ENCODE measurements around the gene SART3.
"Not testable (repeated sequence)": the region's sequence is repeated elsewhere in the genome, so short reads cannot be mapped to it uniquely, and the experiment has no call there.

The SART3 gene

DNA sequence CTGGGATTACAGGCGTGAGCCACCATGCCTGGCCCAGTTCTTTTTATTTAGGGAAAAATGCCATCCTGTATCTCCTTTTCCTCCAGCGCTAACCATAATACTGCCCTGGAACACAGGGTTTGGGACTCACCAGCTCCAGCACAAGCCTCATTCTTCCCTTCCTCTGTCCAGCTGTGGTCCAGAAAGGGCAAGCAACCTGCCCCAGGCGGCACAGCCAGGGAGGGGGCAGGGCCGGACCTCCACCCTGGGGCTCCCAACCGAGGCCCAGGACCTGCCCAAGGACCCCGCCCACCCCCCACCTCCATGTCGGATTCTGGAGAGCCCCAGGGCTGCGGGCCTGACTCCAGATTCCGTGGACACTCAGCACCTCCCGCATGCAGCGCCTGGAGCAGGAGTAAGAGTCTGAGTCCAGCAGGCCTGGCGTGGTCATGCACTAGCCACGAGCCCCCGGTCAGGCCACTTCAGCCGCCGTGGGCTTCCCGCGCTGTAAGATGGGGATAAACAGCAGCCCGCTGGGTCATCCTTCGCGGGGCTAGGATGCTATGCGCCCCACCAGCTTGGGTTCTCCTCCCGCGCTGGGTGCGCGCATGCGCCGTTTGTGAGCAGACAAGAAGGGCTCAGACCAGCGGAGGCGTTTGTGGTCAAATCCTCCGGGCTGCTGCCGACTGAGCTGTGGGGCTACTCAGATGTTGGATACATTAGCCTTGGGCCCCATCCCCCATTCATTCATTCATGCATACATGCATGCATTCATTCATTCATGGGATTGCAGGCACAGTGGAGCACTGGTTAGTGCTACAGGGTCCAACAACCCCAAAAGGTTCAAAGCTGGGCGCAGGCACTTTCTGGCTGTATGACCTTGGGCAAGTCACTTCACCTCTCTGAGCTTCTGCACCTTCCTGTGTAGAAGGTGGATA, 20.6 kb upstream of the SART3 start:
- DNase-seq: no peak

DNA sequence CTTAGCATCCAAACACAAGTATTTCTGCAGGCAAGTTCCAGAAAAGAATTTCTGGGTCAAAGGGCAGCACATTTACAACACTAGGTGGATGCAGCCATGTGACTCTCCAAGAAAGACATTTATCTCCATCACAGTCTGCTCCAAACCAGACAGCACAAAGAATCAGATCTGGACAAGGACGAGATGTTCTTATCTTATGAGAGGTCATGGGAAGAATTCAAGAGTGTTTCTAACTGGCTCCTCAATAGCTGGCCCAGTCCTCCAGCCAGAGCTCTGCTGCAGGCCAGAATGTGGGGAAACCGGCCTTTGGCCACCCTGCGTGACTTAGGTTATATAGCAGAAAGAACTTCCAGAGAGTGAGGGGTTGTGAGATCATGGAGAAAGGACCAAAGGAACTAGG, 19.6 kb upstream of the SART3 start:
- no peak for DNase-seq

DNA sequence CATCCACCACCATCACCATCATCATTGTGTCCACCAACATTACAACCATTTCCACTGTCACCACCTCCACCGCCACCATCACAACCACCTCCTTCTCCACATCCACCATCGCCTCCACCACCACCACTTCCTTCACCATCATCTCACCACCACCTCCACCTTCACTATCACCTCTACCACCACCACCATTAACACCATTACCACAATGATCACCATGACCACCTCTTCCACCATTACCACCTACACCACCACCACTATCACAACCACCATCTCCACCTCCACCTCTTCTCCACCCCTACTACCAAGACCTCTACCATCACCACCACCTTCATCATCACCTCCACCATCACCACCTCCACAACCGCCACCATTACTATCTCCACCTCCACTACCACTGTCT, 17.8 kb upstream of the SART3 start:
- DNase-seq: no peak

DNA sequence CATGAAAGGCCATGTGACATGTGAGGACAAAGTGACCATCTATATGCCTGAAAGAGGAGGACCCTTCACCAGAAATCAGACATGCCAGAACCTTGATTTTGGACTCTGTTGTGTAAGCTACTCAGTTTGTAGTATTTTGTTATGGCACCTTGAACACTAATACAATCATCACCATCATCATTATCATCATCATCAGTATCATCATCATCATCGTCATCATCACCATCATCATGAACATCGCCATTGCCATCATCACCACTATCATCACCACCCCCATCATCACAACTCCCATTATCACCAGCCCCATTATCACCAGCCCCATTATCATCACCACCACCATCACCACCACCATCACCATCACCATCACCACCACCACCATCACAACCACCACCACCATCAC, 17.3 kb upstream of the SART3 start:
- no peak for DNase-seq

DNA sequence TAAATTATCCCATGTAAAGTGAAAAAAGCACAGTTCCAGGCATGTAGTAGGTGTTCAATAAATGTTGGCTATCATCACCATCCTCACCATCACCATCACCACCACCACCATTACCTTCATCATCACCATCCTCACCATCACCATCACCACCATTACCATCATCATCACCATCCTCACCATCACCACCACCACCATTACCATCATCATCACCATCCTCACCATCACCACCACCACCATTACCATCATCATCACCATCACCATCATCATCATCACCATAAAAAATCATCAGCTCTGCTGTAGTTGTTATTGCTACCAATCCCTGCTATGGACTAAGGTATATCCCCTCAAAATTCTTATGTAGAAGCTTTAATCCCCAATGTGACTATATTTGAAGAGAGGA, 16.5 kb upstream of the SART3 start:
- DNase-seq: no peak

DNA sequence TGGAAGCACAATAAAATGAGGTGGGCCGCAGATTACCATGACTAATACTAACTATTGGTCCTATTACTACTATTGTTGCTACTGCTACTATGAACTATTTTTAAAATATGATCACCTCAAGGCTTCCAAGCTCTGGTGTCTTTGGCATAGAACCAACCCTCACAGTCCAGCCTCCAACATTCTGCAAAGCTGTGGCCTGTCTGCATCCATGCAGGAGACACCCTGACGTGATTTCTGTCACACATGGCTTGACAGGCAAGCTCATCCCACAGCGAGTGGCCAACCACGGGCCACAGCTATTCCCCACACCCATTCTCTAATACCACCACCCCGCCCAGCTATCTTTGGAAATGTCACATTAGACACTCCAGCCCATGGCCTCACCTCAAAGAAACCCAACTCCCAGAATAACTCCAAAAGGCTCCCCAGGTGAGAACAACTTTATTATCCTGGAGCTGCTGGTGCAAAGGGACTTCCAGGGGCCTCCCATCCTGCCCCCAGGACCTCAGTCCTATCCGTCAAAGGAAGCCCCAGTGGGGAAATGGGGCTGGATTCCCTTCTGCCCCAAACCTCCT, 15.8 kb upstream of the SART3 start:
- no peak for DNase-seq

DNA sequence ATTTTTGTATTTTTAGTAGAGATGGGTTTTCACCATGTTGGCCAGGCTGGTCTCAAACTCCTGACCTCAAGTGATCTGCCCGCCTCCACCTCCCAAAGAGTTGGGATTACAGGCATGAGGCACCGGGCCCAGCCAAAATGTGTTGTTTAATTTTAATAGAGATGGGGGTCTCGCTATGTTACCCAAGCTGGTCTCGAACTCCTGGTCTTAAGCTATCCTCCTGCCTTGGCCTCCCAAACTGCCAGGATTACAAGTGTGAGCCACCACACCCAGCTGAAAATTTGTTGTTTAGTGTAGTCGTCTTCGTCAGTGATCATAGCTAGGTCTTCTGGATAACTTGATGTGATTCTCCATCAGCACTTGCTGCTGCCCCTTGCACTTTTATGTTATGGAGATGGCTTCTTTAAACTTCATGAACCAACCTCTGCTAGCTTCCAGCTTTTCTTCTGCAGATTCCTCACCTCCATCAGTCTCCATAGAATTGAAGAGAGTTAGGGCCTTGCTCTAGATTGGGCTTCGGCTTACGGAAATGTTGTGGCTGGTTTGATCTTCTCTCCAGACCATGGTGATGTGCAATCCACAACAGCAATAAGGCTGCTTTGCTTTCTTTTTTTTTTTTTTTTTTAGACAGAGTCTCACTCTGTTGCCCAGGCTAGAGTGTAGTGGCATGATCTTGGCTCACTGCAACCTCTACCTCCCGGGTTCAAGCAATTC, 14.4 kb upstream of the SART3 start:
- no peak for DNase-seq

DNA sequence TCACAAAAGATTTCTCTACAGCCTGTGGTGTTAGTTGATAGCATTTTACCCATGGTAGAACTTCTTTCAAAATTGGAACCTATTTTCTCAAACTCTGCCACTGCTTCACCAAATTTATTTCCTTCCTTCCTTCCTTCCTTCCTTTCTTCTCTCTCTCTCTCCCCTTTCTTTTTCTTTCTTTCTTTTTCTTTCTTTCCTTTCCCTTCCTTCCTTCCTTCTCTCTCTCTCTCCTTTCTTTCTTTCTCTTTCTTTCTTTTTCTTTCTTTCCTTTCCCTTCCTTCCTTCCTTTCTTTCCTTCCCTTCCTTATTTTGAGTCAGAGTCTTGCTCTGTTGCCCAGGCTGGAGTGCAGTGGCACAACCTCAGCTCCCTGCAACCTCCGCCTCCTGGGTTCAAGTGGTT, 13.3 kb upstream of the SART3 start:
- DNase-seq: not testable (repeated sequence)

DNA sequence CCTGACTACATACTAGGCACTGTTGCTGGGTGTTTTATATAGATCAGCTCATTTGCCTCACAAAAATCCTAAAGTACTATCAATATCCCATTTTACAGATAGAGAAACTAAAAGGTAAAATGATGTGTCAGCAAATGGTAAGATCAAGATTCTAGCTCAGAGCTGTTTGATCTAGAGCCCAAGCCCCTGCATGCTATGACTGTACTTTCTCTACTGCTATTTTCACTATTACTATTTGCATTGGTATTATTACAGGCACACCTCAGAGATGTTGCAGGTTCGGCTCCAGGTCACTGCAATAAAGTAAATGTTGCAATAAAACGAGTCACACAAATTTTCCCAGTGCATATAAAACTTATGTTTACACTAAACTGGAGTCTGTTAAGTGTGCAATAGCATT, 12.3 kb upstream of the SART3 start:
- DNase-seq: no peak

DNA sequence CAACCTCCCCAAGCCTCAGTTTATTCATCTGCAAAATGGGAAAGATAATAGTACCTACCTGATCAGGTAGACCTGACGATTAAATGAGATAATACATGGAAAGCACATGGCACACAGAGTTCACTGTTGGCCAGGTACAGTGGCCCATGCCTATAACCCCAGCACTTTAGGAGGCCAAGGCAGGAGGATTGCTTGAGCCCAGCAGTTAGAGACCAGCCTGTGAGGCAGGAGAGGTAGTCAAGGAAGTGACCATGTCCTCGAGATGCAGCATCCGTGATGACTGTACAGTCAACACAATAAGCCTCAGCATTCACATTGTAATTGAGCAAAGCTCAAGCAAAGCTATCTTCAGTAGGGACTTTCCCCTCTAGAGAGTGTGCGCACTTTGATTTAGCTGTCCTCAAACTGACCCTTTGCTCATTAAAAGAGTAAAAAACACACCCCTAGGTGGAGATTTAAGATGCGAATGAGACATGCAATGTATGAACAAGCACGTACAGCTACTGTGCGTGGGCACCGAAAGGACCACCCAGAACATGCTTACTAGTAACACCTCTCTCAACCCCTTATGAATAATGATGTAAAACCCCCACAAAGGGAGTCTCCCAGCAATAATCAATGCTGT, 11.3 kb upstream of the SART3 start:
- DNase-seq: no peak

DNA sequence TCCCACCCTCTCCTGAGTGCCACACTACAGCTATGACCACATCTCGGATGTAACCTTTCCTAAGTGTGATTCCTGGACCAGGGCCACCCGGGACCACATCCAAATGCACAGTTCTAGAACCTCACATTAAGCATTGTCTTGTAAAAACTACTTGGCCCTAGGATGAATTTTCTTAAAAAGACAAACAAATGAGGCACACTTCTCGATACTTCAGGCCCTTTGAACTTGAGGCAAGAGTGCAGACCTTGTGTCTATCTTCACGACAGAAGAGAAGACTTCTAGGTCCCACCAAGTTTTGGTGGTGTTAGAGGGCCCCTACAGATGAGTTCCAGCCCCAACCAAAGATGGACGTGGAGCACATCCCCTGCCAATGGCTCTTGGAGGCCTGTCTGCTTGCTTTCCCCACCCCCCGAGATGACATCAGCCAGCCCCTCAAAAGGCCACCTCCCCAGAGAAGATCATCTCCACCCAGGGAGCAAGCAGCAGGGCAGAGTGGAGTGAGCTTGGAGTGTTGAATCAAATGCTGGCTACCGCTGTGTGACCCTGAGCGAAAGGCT, 10.7 kb upstream of the SART3 start:
- no peak for DNase-seq

DNA sequence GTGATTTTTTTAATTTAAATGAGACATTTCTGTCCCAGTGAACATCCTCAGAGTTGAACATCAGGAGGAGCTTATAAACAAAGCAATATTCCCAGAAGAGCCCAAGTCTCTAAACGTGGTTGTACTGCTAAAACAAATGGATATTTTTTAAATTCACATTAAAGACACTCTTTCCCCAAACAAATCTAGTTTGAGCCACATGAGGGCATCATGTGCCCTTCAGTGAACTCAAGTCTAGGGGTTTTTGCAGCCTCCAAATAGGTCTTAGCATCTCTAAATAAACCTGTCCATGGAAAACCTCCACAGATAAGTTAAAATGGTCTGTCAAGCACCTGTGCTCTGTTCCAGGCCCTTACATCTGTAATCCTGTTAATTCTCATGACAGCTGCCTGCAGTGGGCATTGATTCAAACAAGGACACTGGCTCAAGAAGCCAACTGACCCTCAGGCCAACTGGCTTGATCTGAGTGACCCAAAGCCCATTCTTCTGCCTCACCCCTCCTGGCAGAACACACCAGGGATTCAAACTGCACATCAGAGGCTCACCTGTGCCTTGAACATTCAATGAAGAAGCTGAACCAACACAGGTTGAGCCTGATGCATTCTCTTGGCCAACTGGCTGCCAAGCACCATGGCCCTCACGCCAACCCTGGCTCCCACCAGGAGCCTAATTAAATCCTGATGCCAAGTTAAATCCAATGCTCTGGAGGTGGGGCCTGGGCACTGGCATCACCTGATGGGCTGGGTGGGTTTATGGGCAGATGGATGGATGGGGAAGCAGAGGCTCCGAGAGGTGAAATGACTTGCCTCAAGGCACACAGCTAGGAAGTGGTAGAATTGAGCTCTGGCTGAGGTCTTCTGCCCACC, 10.0 kb upstream of the SART3 start:
- no peak for DNase-seq

DNA sequence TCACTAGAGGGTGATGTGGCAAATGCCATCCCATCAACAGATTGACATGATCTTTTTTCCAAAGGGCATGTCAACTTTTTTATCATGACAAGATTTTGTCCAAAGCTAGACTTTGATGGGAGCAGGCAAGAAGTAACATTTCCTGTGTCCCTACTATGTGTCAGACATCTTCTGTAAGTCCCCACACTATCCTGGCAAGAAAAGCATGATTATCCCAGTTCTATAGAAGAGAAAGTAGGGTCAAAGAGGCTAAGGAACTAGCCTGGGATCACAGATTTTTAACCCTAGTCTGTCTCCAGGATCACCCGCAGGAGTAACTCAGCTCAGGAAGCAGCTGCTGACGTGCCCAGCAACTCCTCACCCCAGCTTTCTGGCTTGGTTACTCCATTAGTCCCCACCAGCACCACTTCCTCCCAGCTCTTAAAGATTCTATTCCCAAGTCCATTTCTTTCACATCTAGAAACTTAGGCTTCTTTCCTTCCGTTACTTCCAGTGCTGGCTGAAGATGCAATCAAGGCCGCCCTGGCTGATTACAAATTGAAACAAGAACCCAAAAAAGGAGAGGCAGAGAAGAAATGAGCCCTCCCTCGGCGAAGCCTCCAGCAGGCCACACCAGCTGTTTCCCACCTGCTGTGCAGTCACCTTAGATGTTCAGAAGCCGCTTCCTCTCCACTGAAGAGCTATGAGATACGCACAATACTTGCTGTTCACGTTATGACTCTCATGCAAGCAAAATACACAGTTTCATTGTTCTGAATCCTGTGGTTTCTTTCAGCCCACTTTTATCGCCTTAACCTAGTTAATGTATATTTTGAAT, 7.6 kb upstream of the SART3 start:
- no peak for DNase-seq

DNA sequence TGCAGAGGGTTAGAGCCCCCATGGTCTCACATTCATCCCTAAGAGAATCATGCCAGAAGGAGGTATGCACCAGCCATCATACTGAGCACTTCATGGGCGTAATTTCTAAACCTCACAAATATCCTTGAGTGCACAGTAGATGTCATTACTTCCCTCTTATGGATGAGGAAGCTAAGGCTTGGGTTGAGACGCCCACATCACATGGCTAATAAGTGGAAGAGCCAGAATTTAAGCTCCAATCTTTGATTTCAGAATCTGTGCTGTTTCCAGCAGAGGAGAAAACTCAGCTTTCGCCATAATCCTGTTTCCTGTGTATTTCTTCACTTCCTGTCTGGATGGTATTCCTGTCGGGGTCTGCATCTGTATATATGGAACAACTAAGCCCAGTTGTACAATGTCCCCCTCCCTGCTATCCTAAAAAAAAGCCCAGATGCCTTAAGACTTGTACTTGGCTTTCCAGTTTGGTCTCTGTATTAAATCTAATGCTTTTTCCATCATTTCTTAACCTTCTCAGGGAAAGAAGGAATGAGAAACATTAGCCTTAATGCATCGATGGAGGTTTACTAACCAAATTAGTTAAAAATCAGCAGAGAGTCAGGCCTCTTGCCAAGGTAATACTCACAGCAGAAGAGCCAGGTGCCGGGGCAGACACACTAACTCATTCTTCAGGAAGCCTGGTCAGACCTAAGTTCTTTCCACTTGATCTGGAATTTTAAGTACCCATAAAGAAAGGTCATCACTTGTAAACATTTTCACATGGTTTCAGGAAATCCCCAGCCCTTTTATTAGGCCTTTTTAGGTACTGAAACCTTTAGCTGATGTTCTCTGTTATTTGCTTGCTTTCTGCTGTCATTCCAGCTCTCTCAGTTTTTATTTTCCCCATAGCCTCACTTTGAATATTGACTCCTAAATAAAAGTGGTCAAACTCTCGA, 6.7 kb upstream of the SART3 start:
- DNase-seq: no peak

DNA sequence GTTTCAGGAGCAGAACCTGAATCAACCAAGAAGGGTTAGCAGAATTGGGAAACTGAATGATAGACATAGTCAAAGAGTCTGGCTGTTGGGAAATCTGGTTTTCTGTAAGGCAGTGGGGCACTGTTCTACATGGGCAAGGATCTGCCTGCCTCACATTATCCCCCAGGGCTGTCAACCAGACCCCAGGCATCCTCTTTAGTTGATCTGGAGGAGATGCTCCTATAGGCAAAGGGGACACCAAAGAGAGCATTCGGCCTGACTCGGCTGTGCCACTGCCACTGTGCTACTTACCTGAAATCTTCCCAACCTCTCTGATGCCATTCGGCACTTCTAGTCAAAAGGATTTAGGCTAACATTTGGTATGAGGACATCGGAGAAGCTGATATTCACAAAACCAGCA, 5.5 kb upstream of the SART3 start:
- DNase-seq: no peak

DNA sequence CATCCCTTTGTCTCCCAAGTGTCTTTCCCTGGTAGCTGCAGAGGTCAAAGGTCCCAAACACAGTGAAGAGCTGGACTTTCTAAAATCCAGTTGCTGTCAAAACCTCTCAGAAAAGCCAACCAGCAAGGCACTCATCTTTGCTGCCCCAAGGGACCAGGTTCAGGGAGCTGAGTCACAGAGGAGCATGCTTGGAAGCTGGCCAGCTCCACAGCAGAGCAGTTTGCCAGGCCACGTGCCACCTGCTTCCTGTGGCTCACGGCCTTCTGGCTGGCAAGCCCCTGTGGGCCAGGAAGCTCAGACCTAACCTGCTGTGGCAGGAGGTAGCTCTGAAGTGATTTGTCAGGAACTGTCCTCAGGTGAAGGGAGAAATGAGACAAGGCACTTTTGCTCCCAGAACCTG, 5.0 kb upstream of the SART3 start:
- DNase-seq: no peak

DNA sequence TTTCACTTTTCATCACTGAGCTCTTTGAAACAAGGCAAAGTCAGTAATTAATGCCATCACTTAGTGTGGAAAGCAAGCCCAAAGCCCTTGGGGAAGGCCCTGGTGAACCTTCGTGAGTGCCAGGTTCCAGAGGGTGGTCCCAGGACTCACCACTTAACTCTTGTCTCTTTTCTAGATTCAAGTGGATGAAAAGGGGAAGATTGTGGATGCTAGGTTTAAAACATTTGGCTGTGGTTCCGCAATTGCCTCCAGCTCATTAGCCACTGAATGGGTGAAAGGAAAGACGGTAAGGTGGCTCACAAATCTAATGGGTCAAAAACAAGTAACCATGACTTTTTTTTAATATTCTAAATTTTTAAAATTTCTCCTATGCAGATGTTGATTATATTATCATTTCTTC, 4.2 kb upstream of the SART3 start:
- no peak for DNase-seq

DNA sequence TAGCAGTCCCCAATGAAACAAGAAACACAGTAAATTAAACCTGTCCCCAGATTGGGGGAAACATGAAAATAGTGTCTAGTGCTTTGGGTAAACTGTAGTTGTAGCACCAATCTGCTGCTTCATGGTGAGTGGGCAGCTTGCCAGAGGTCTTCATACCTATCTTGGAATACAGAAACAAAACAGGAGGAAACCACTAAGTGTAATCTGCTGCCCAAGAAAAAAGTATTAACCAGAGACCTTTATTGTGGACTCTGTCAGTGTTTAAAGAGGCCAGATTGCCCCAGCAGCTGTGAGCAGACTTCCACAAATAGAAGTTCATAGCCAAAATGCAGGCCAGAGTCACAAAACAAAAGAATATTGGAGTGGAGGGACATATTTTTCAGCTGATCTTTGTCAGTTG, 3.8 kb upstream of the SART3 start:
- no peak for DNase-seq

DNA sequence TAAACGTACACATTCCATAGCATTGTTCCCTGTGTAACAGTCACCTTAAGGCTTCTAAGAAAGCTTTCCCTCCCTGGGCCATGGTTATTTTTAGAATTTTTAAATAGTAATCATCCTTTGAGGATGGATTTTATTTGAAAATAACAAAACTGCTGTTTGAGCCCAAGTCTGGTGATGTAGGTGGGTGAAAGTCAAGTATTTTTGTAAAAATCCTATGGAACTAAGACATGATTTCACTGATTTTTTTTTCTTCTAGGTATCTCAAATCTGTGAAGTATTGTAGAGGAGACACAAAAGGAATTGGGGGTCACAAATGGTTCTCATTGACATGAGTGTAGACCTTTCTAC, 2.8 kb upstream of the SART3 start:
- no peak for DNase-seq

DNA sequence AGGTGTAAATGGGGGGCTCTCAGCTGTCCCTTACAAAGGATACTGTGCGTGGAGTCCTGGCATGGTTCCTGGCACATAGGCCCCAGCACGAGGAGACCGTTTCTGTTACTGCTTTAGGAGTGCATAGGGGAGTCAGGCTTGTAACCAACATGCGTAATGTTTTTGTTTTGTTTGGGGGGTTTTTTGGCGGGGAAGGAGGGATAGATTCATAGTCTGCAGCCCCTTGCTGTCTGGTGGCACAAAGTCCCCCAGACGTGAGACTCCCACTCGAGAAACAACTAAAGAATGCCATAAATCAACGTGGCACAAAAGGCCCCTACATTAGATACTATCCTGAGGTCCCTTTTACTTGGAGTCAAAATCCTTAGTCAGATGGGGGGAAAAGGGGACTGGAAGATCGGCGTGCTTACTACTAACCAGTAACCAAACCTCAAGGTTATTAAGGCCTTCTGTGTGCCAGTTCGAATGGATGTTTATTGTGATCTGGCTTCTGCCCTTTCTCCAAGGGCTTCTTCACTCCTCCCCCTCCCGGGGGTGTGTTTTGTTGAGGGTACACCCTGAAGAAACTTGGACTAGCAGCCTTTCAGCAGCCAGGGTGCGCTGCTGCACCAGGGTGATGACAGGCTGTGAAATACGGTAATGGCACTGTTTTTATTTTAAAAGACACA, 2.3 kb upstream of the SART3 start:
- peak; percentile 48 to 71 for DNase-seq
